Measurements from ENCODE around the gene PMPCB.
"Not testable (repeated sequence)": the region's sequence is repeated elsewhere in the genome, so short reads cannot be mapped to it uniquely, and the experiment has no call there.

The PMPCB gene, protein sequence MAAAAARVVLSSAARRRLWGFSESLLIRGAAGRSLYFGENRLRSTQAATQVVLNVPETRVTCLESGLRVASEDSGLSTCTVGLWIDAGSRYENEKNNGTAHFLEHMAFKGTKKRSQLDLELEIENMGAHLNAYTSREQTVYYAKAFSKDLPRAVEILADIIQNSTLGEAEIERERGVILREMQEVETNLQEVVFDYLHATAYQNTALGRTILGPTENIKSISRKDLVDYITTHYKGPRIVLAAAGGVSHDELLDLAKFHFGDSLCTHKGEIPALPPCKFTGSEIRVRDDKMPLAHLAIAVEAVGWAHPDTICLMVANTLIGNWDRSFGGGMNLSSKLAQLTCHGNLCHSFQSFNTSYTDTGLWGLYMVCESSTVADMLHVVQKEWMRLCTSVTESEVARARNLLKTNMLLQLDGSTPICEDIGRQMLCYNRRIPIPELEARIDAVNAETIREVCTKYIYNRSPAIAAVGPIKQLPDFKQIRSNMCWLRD

DNA sequence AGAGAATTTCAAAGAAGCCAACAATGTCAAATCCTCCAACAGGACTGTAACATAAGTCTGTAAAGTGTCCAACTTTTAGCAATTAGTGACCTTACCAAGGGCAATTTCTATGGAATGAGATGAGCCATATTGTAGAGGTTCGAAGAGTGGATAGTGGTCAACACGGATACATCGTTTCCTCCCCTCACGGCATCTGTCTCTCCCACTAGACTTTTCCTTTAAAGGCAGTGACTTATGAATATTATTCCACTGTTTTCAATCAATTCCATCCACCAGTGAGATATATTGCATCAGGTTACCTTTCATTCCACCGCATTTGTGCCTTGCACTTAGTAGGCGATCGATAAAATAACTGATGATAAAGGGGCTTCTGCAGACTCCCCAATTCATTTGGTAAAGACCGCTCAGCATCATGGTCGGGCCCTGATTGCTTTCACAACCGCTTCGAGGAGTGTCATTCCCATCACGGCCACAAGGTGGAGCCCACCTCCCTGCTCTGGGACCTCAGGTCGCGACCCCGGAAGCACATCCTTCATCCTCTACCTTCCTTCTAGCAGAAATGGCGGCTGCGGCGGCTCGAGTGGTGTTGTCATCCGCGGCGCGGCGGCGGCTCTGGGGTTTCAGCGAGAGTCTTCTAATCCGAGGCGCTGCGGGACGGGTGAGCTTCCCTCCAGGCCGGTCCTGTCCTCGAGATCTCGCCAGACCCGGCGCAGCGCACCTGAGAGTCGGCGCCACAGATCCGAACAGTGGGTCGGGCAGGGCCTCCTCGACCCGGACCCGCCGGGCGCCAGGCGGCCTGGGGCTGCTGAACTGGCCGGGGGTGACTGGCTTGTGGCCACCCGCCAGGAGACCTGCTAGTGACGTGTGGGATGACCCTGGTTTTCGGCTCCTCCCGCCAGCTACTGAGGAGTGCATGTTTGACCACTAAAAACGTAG, at the start of gene PMPCB:
TSS of gene PMPCB (plus strand) at position 535 of the 936 bp plus-strand sequence. CDS start at position 560, 25 bp downstream.
- DNase-seq (ENCODE audit: low spot score) = peak; percentile 95

DNA sequence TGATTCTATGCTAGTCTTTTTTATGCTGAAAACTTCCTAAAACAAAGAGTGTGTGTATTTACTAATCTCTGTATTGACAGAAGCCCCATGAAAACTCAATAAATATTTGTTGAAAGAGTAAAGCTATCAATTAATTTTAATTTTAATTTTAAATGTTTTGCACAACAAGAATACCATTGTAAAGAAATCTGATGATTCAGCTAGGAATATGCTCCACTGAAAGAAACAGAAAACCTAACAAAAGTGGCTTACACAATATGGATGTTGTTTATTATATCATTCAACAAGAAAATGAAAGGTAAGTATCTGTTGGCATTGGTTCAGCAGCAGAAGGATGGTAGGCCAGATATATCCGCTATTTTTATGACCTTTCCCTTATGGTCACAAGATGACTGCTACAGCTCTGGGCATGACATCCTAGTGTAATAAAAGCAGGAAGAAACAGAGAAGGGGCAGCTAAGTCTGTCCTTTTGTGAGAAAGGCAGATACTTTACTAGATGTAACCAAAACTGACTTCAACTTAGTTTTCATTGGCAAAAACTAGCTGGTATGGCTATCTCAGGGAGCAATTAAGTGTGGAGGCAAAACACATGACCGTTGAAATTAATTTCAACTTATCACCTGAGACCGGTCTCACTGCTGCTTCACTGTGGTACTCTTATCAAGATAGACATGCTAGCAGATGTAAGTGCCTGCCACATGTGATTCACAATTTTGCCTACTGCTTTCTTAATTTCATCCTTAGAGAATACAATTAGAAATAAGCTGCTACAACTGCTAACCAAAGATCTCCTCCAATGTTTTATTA, 43.3 kb upstream of the PMPCB start:
- DNase-seq (ENCODE audit: low spot score) = not testable (repeated sequence)

DNA sequence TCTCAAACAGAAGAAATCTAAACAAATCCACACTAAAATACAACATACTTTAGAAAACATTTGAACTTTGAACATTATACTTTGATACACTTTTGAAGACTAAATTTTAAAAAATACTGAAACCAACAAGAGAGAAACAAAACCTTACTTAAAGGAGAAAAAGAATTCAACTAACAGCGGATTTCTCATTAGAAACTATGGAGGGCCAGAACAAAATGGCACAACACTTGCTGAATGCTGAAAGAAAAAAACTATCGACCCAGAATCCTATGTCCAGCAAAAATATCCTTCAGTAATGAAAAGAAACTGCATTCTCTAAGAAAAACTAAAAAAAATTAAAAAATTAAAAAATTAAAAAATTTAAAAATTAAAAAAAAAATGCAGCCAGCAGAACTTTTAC, 33.2 kb upstream of the PMPCB start:
- DNase-seq (ENCODE audit: low spot score) = not testable (repeated sequence)

DNA sequence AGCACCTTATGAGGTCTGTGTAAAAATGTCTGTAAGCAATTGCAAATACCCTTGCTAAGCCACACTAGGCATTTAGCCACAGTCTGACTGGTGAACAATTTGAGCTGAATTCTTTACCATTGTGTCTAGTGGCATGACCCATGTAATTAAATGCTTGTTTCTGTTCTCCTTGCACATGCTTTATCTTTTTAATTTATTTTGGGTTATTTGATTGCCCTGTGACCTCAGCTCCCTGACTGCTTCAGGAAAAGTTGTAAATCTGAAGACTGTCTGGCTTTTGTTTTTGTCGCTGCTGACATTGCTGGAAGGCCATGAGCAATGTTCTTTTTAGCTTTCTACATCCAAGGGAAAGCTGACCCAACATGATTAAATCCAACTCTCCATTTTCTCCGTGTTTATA, 31.0 kb upstream of the PMPCB start:
- not testable (repeated sequence) for DNase-seq (ENCODE audit: low spot score)

DNA sequence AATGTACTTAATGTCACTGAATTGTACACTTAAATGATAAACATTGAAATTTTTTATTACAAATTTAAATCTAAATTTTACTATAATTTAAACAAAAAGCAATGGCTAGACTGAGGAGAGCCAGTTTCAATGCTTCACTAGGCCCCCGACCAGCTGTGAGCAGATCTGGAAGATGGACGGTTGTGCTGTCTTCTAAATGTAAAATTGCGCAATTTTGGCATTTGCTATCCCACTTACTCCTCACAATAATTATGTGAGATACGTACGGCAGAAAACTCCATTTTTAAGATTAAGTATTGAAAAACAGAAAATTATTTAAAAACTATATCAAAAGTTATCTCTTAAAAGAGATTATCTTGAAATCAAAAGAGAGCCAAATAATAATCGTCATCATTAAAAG, 23.9 kb upstream of the PMPCB start:
- DNase-seq (ENCODE audit: low spot score) = not testable (repeated sequence)

DNA sequence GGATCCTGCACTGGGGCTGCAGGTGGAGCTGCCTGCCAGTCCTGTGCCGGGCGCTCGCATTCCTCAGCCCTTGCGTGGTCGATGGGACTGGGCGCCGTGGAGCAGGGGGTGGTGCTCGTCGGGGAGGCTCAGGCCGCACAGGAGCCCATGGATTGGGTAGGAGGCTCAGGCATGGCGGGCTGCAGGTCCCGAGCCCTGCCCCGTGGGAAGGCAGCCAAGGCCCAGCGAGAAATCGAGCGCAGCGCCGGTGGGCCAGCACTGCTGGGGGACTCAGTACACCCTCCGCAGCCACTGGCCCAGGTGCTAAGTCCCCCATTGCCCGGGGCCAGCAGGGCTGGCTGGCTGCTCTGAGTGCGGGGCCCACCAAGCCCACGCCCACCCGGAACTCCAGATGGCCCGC, 22.4 kb upstream of the PMPCB start:
- DNase-seq (ENCODE audit: low spot score) = not testable (repeated sequence)

DNA sequence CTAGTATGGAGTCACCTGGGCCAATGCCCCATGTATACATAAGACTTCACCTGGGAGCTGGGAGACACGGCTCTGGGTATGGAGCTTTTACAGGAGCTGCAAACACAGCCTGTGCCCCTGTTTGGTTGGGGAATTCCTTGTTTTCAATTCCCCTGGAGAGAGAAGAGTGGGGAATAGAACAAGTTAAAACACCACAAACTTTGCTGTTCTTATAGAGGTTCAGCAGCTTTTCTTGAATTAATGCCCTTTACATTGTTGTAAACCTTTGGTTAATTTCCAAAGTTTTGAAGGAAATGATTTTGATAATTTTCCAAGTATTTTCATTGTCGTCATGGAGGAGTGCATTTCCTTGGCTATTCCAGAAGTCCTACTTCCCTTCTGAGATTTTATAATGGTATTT, 19.0 kb upstream of the PMPCB start:
- not testable (repeated sequence) for DNase-seq (ENCODE audit: low spot score)

DNA sequence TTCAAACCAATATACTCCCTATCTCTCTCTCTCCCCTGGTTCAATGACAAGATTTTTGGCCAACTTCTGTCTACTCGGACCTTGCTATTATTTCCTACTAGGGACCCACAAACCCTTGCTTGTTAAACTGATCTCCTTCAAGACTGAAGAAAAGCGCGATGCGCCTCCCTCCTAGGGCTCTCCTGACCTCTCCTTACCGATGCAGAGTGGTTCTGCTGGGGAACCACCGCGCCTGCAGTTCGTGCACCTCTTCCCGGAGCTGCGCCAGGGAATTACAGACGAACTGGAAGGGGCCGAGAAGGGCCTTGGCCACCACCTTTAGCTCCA, 17.6 kb upstream of the PMPCB start:
- DNase-seq (ENCODE audit: low spot score) = peak; percentile 7

DNA sequence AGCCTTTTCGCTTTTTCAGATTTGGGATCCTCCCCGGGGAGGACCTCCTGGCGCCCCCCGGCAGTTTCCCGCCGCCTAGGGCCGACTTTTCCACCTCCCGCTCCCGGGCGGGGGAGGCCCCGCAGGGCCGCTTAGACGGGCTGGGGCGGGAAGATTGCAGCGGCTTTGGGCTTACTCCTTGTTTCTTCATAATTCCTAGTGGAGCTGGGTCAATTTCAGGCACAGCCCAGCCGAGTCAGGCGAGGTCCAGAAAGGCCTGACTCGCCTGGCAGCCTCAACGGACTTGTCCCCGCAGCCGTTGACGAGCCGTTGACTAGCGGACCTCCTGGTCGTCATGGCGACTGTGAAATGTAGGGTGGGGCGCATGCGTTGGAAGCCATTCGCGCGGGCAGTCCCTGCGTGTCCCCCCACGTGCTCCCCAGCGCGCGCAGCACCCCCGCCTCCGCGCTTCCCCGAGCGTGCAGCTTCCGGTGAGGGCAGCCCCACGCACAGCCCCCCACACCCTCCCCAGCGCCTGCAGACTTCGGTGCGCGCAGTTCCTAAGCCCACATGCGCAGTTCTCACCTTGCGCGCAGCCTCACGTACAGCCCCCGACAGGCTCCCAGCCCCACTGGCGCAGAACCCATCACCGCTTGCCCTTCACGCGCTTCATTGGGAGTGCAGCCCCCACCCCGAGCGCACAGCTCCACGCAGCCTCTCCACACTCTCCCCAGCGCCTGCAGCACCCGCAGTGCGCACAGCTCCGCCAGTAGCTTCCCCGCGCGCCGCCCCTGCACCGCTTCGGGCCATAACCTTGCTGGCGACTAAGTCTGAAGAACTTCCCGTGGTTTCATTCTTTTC, 17.1 kb upstream of the PMPCB start:
- peak; percentile 46 for DNase-seq (ENCODE audit: low spot score)

DNA sequence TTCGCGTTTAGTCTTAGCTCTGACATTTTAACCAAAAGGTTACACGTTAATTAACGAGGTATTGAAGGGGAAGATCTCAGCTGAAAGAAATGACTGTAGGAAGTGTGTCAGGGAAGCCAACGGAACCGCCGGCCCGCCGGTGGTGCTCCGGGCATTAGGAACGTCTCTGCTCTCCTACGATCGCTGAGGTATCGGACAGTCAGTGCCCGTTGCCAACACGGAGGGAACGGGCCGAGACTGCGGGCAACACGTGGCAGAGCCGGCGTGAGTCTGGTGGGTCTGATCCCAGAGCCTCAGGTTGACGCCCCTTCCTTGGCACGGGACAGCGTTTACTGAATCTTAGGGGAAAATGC, 16.5 kb upstream of the PMPCB start:
- not testable (repeated sequence) for DNase-seq (ENCODE audit: low spot score)

DNA sequence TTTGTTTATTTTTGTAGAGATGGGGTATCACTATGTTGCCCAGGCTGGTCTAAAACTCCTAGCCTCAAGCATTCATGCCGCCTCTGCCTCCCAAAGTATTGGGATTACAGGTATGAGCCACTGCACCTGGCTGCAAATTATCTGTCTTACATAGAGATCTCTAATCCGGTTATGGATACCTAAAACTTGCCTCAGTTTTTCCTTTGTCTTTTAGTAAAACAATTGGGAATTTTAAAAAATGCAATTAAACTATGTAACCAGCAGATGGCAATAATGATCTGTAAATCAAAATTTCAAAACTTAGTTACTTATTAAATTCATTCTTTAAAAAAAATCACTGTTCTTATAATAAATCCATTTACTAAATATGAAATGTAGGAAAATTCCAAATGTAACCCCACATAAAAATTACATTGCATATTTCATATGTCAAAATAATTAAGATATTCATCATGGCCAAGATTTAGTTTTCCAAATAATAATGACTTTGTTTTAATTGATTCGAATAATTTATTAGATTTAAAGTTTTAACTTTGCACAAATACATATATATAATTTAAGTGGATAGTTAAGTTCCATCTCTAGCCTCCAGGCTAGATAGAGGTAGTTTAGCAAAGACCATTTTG, 14.3 kb upstream of the PMPCB start:
- not testable (repeated sequence) for DNase-seq (ENCODE audit: low spot score)

DNA sequence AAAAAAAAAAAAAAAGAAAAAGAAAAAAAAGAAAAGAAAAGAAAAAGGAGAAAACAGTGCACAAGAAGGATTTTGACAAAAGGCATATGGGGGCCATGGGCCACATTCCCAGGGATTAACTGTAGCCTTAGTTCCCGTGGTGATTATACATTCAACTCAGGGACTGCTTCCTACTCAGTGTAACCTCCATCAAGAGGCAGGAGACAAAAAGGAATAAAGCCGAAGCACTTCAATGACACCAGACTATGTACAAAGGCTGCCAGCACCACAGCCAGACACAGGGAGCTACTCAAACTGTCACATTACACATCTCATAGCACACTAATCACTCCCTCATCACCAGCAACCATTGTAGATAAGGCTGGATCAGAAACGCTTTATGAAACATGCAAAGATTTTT, 5.1 kb upstream of the PMPCB start:
- DNase-seq (ENCODE audit: low spot score) = no peak

DNA sequence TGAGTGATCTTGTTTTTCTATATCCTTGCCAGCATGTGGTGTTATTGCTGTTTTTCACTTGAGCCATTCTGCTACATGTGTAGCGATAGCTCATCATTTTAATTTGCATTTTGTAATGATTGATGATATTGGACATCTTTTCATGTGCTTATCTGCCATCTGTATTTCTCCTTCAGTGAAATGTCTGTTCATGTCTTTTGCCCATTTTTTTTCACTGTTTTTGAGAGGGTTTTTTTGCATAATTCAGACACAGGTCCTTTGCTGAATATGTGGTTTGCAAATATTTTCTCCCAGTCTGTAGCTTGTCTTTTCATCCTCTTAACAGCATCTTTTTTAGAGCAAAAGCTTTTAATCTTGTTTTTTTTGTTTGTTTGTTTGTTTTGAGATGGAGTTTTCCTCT, 3.7 kb upstream of the PMPCB start:
- DNase-seq (ENCODE audit: low spot score) = no peak

DNA sequence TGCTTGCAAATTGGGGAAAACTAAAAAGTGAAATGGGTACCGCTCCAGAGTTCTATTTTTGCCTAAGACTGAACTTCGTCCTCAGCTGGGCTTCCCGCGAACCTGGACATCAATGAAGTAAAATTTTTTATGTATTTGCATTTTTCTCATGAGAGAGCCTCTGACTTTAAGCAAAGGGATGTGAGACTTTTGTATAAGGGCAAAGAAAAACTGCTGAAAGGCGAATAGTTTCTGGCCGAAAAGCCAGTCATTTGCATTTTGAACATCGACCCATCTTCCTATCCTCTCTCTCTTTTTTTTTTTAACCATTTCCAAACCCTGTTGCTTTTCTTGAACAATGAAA, 573 bp downstream of the PMPCB start:
- DNase-seq (ENCODE audit: low spot score) = no peak

DNA sequence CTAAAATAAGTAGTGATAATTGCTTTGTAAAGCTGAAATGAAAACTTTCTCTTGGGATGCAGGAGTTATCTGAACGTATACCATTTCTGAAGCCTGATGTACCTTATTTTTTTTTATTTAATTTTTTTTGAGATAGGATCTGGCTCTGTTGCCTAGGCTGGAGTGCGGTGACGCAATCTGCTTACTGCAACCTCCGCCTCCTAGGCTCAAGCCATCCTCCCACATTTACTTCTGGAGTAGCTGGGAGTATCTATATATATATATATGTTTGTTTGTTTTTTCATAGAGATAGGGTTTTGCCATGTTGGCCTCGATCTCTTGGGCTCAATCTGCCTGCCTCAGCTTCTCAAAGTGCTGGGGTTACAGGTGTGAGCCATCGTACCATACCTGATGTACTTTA, 2.4 kb downstream of the PMPCB start:
- DNase-seq (ENCODE audit: low spot score) = no peak

DNA sequence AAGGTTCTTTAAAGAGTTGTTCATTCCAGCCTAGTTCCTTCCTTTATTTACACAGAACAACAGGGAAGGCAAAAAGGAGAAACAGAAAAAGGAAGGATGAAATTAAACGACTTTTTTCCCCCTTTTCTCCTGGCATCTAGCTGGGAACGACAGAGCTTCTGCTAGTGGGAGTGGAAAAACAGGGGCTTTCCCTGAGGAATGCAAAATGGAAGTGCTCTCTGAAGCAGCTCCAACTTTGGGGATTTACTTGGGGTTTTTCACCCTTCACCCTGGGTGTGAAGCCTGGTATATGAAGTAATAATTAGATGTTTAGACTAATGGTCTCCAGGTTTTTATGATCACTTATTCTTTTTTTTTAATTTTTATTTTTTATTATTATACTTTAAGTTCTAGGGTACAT, 4.2 kb downstream of the PMPCB start:
- DNase-seq (ENCODE audit: low spot score) = no peak

DNA sequence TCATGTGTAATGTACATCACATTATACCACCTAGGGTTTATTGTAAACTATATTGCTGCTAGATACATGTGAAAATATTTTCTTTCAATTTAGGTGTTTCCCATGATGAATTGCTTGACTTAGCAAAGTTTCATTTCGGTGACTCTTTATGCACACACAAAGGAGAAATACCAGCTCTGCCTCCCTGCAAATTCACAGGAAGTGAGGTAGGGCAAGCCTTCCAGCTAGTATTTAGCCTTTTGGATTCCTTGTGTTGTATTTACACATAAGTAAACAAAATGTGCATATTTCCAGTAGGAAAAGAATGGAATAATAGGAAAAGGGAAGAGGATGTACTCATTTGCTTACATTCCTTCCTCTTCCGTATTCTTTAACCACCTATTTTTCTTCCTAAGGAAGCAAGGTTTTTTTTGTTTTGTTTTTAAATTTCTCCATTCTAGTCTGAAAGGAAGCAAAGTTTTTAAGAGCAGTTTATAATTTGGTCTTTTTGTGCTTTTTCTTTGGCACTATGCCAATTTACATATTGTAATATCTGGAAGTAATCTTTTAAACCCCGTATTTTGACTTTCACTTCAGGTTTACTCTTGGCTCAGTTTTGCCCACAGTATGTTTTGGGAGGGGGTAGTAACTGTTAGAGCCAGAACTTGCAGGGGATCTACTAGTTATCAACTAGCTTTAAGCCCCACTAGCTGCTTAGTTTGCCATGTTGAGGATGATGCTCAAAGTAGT, 10.4 kb downstream of the PMPCB start:
- DNase-seq (ENCODE audit: low spot score) = no peak

DNA sequence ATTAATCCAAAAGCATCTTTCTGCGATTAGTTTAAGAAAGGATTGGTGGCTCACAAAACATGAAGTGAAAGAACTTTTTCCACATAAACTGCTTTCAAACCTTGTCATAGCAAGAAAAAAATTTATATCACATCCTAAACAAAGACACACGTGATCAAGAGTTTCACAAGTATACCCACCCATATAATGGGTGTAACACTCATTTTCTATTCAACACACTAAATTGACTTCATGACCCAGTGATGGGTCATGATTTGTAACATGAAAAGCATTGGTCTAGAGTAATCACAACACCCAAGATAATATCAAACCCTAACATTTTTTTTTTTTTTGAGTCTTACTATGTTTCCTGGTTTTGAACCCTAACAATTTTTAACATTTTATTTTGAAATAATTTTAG, 17.6 kb downstream of the PMPCB start:
- no peak for DNase-seq (ENCODE audit: low spot score)

DNA sequence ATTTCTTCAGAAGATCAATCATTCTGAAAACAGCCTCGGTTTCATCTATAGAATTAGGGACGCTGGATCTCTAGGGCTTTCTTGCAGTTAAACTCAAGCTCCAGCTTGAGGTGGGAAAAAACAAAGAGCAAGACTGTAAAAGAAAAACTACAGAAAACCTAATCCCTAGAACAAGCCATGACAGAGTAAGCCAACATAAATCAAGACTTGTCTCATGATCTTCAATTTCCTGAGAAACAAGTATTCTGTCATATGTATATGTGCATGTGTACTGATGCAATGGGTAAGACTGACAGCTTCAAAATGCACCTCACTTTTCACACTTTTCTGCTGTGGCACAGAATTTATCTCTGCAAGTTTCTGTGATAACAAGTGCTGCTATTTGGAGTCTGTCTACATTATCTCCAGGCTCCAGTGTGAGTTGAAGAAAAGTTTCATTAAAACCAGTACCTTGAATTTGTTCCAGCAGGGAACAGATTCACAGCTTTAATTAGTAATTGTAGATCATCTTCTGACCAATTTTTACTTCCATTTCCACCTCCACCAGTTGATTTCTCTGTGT, 19.2 kb downstream of the PMPCB start:
- DNase-seq (ENCODE audit: low spot score) = no peak

DNA sequence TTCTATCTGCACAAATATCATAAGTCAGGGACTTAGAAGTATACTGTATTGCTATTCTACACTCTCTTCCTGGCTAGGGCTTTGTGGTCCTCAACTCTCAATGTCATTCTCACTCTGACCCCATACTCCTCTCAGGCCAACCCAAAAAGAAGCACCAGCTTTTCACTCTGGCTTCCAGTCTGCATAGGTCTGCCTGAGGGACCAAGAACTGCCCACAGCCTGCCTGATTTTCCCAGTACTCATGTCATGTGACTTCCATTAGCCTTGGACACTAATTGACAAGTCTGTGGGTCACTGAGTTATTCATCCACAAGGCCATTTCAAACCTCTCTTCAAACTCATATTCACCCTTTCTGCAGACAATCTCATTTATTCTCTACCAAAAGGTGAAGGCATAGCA, 19.8 kb downstream of the PMPCB start:
- DNase-seq (ENCODE audit: low spot score) = no peak

Measured in pons (tissue), 1 donor.